MCF 10A (cell line): ENCODE results near the gene PIP4K2A. TPM values are rescaled to one million over a fixed set of nuclear protein-coding genes. Genes with fewer than 3 reads are reported as not detected.
A peak's percentile ranks its signal among the peaks of the same experiment; 100 is the strongest.

Experiments used
- BruUV-seq: library from RNA; stranded (reverse); fragments of 400-500 nt; replicated peaks from 2 replicates; lab custom pipeline; 2021; lab: Mats Ljungman, UMichigan
- CTCF ChIA-PET: fragments of 300-600 bp; sonication (Branson Sonifier 250); formaldehyde crosslinking; extraction: SDS; loops from one replicate; lab custom pipeline; 2021; ENCODE audit warnings: antibody characterized with exemption, inconsistent platforms; lab: Yijun Ruan, JAX
- POLR2A ChIA-PET: fragments of 300-600, 350-650 bp; sonication (Branson Sonifier 250); formaldehyde crosslinking; extraction: SDS; loops from one replicate; lab custom pipeline; 2020; ENCODE audit warnings: antibody characterized with exemption, inconsistent platforms; lab: Yijun Ruan, JAX
- DNase-seq: peaks from one replicate; pipeline ENCODE4 v3.0.0-alpha.2; 2018; ENCODE audit not compliant: unreplicated experiment
- H3K27ac Mint-ChIP-seq: one replicate; pipeline ENCODE4 v1.8.0; 2022; ENCODE audit warnings: mild to moderate bottlenecking, low read depth, mixed read lengths; ENCODE audit not compliant: unreplicated experiment
- H3K27me3 Mint-ChIP-seq: one replicate; pipeline ENCODE4 v1.8.0; 2022; ENCODE audit warnings: mixed read lengths; ENCODE audit not compliant: insufficient read depth, unreplicated experiment
- H3K36me3 Mint-ChIP-seq: one replicate; pipeline ENCODE4 v1.8.0; 2022; ENCODE audit warnings: mild to moderate bottlenecking, moderate library complexity, mixed read lengths; ENCODE audit not compliant: insufficient read depth, unreplicated experiment
- H3K4me1 Mint-ChIP-seq: one replicate; pipeline ENCODE4 v1.8.0; 2022; ENCODE audit warnings: mixed read lengths; ENCODE audit not compliant: insufficient read depth, unreplicated experiment
- H3K4me3 Mint-ChIP-seq: one replicate; pipeline ENCODE4 v1.8.0; 2022; ENCODE audit warnings: mild to moderate bottlenecking, moderate library complexity, mixed read lengths; ENCODE audit not compliant: unreplicated experiment
- H3K9me3 Mint-ChIP-seq: one replicate; pipeline ENCODE4 v1.8.0; 2022; ENCODE audit warnings: mixed read lengths; ENCODE audit not compliant: unreplicated experiment
- CTCF ChIP-seq: fragments of 200-600 bp; IDR thresholded peaks from one replicate; pipeline ENCODE4 v1.8.0; 2022; ENCODE audit warnings: antibody characterized with exemption, mild to moderate bottlenecking; ENCODE audit not compliant: unreplicated experiment
- intact Hi-C: fragments of 100-400 bp; cut with micrococcal nuclease; formaldehyde crosslinking; loops from 2 replicates; pipeline ENCODE4 v1.14.1; 2022
- total RNA-seq: library from RNA; stranded (reverse); gene quantifications from 2 replicates; pipeline ENCODE4 v1.2.3, GENCODE V29; 2022

Gene PIP4K2A
- total RNA-seq, 1 experiment from 2014 or later = 24.2 TPM

- intact Hi-C loops = no loop called here
- H3K4me3 Mint-ChIP-seq = no peak overlapping the region
- H3K4me1 Mint-ChIP-seq = peaks cover 13% of the 10 kb centered on the region
- no peaks in the 10 kb centered on the region for H3K27me3 Mint-ChIP-seq
- H3K27ac Mint-ChIP-seq = no peak overlapping the region
- H3K36me3 Mint-ChIP-seq = peaks cover 11% of the 10 kb centered on the region
- TF ChIP-seq CTCF = no peak
- no peak for DNase-seq
- POLR2A ChIA-PET = no interaction called here
- H3K9me3 Mint-ChIP-seq = no peaks in the 10 kb centered on the region
- CTCF ChIA-PET = interaction anchor here (0.7 kb wide), 1 partner anchor 620 kb away, joined by 3 read pairs; no protein-coding TSS in a partner anchor
- no TSS peak for BruUV-seq
These were observed 61.3 kb downstream of the PIP4K2A start for GRCh38 chr10:22652988-22653481.

GRCh38 chr10:22651276-22651980 lies 63.0 kb downstream of the PIP4K2A start:
- intact Hi-C loops = no loop called here
- H3K27me3 Mint-ChIP-seq = no peaks in the 10 kb centered on the region
- CTCF ChIA-PET = no interaction called here
- H3K4me3 Mint-ChIP-seq = no peak overlapping the region
- POLR2A ChIA-PET = interaction anchor here (0.6 to 0.8 kb wide), 2 partner anchors 99 to 335 kb away, joined by 3 read pairs; partner anchors contain the start of gene COMMD3
- no TSS peak for BruUV-seq
- TF ChIP-seq CTCF = no peak
- no peak overlapping the region for H3K27ac Mint-ChIP-seq
- H3K9me3 Mint-ChIP-seq = no peaks in the 10 kb centered on the region
- no peak for DNase-seq
- peaks cover 17% of the 10 kb centered on the region for H3K4me1 Mint-ChIP-seq
- H3K36me3 Mint-ChIP-seq = peaks cover 10% of the 10 kb centered on the region

- no TSS peak for BruUV-seq
- ChIA-PET CTCF (interaction anchor here (0.8 to 1.0 kb wide), 3 partner anchors 10 to 28 kb away, joined by 3 to 4 read pairs (median 3); no protein-coding TSS in a partner anchor), POLR2A (interaction anchor here (1.8 kb wide), 1 partner anchor 30 kb away, joined by 8 read pairs; no protein-coding TSS in a partner anchor)
- Mint-ChIP-seq H3K9me3 (no peaks in the 10 kb centered on the region), H3K4me1 (peaks cover 11% of the 10 kb centered on the region), H3K27ac (no peak overlapping the region), H3K27me3 (no peaks in the 10 kb centered on the region), H3K4me3 (no peak overlapping the region), H3K36me3 (peaks cover 5% of the 10 kb centered on the region)
- no peak for DNase-seq
- intact Hi-C loops = no loop called here
- no peak for TF ChIP-seq CTCF
These were observed 64.4 kb downstream of the PIP4K2A start for GRCh38 chr10:22649994-22650393.

- Mint-ChIP-seq H3K9me3 (no peaks in the 10 kb centered on the region), H3K27ac (peak overlapping the region; percentile 13), H3K27me3 (no peaks in the 10 kb centered on the region), H3K36me3 (peaks cover 5% of the 10 kb centered on the region), H3K4me1 (peaks cover 11% of the 10 kb centered on the region), H3K4me3 (no peak overlapping the region)
- intact Hi-C loops = no loop called here
- CTCF ChIA-PET = interaction anchor here (0.8 kb wide), 1 partner anchor 28 kb away, joined by 4 read pairs; no protein-coding TSS in a partner anchor
- TF ChIP-seq CTCF = no peak
- DNase-seq = no peak
- no TSS peak for BruUV-seq
- POLR2A ChIA-PET = interaction anchor here (1.8 kb wide), 1 partner anchor 29 kb away, joined by 8 read pairs; no protein-coding TSS in a partner anchor
These were observed 65.0 kb downstream of the PIP4K2A start for GRCh38 chr10:22649390-22649841.
